ENCODE measurements around the gene TSPAN5. TPM values are rescaled to one million over a fixed set of nuclear protein-coding genes. Genes with fewer than 3 reads are reported as not detected.

The TSPAN5 gene
- total and polyA plus RNA-seq, 9 of the 15 experiments (the other 6 are each of a cell fraction or from before 2014, with no cell fraction given), result 0.58 to 6.6 (median 0.73) TPM

DNA sequence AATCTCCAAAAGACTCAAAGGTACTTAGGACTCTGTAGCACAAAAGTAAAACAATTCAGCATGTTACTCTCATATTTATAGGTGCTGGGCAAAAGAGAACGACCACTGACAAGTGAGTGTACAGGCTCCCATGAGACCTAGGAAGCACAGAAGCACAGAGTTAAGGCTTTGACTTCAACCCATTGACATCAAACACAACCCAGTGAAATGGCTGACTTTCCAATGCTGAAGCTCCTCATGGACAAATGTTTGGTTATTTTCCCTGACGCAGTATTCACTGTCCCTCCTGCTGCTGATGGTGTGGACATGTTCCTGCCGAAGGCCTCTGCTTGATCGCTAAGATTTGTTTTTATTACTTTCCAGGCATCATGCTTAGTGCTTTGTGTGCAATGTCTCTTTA lies 148.7 kb downstream of the TSPAN5 start (continued):
- TF ChIP-seq, protein P1, sequence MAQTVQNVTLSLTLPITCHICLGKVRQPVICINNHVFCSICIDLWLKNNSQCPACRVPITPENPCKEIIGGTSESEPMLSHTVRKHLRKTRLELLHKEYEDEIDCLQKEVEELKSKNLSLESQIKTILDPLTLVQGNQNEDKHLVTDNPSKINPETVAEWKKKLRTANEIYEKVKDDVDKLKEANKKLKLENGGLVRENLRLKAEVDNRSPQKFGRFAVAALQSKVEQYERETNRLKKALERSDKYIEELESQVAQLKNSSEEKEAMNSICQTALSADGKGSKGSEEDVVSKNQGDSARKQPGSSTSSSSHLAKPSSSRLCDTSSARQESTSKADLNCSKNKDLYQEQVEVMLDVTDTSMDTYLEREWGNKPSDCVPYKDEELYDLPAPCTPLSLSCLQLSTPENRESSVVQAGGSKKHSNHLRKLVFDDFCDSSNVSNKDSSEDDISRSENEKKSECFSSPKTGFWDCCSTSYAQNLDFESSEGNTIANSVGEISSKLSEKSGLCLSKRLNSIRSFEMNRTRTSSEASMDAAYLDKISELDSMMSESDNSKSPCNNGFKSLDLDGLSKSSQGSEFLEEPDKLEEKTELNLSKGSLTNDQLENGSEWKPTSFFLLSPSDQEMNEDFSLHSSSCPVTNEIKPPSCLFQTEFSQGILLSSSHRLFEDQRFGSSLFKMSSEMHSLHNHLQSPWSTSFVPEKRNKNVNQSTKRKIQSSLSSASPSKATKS (CRISPR knock-in tag; IDR thresholded peaks at IDR 0.05), result no peak
- TF ChIP-seq ZNF134 (CRISPR knock-in tag; conservative IDR thresholded peaks at IDR 0.05) (no peak), ZBTB8A (IDR thresholded peaks at IDR 0.05; ENCODE audit: partially characterized antibody) (no peak), RB1 (IDR thresholded peaks at IDR 0.05; ENCODE audit: low read depth) (no peak)
- TF ChIP-seq, protein P2, sequence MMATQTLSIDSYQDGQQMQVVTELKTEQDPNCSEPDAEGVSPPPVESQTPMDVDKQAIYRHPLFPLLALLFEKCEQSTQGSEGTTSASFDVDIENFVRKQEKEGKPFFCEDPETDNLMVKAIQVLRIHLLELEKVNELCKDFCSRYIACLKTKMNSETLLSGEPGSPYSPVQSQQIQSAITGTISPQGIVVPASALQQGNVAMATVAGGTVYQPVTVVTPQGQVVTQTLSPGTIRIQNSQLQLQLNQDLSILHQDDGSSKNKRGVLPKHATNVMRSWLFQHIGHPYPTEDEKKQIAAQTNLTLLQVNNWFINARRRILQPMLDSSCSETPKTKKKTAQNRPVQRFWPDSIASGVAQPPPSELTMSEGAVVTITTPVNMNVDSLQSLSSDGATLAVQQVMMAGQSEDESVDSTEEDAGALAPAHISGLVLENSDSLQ (IDR thresholded peaks at IDR 0.05), result no peak

DNA sequence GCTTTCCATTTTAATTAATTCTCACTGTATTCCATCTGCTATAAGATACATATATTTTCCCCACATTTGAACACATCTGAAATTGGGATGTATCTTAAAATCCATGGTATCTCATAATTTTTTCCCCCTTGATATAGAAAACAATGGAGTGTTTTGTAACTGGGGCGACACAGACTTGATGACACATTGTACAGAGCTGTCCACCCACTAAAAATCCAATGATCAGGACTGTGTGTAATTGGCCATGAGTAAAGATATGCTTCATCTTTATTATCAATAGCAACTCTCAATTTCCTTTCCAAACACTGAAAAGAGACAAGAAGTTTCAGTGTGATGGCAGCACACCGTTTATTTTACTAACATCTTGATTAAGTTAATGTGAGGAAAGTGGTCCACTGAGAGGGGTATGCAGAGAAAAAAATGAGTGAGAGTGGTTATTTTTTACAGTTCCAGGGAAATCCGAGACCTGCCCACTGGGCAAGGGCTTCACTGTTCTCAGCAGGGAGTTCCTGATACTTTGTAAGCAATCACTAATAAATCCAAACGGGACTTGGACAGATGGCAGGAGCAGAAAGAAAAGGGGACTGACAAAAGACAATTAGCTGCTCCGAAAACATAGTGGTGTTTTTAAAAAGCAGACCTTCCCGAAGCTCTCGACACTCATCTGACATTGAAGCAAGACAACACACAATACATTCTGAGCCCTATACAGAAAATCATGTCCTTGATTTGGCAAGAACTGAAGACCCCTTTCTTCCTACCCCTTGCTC lies 149.4 kb downstream of the TSPAN5 start:
- TF ChIP-seq FOXP1 (CRISPR knock-in tag; IDR thresholded peaks at IDR 0.05) (no peak), CXXC5 (CRISPR knock-in tag; IDR thresholded peaks at IDR 0.05) (no peak), THRAP3 (IDR thresholded peaks at IDR 0.05; ENCODE audit: borderline replicate concordance) (no peak), ZNF75A (CRISPR knock-in tag; IDR thresholded peaks at IDR 0.05) (no peak)
- TF ChIP-seq, protein P3, sequence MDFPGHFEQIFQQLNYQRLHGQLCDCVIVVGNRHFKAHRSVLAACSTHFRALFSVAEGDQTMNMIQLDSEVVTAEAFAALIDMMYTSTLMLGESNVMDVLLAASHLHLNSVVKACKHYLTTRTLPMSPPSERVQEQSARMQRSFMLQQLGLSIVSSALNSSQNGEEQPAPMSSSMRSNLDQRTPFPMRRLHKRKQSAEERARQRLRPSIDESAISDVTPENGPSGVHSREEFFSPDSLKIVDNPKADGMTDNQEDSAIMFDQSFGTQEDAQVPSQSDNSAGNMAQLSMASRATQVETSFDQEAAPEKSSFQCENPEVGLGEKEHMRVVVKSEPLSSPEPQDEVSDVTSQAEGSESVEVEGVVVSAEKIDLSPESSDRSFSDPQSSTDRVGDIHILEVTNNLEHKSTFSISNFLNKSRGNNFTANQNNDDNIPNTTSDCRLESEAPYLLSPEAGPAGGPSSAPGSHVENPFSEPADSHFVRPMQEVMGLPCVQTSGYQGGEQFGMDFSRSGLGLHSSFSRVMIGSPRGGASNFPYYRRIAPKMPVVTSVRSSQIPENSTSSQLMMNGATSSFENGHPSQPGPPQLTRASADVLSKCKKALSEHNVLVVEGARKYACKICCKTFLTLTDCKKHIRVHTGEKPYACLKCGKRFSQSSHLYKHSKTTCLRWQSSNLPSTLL (IDR thresholded peaks at IDR 0.05), result no peak
- Histone ChIP-seq H3K79me2 (ENCODE audit: control insufficient read depth, insufficient read depth, low read length) (no peaks in the 10 kb centered on the region), H3K9ac (ENCODE audit: insufficient read depth in 1 of 2, low read depth in 2 of 2, low read length in 2 of 2) (no peak overlapping the region), H3K27ac (ENCODE audit: extremely low read depth, low read depth, low read length) (no peak overlapping the region), H3K9me3 (replicated peaks; ENCODE audit: control insufficient read depth, insufficient read depth, low read depth, low read length) (no peaks in the 10 kb centered on the region), H4K20me1 (replicated peaks; ENCODE audit: control insufficient read depth, insufficient read depth, low read length) (no peaks in the 10 kb centered on the region), H3K4me2 (ENCODE audit: insufficient read depth, low read length) (no peak overlapping the region), H3K9me1 (ENCODE audit: control insufficient read depth, insufficient read depth, low read length) (no peaks in the 10 kb centered on the region), H3K4me1 (replicated peaks in 1 of 2; ENCODE audit: control insufficient read depth in 2 of 2, insufficient read depth in 2 of 2, low read length in 2 of 2) (no peaks in the 10 kb centered on the region; a peak in 1 of 5 replicates), H3K4me3 (no peak overlapping the region), H3K36me3 (ENCODE audit: control insufficient read depth, insufficient read depth, low read length) (no peaks in the 10 kb centered on the region), H3K27me3 (ENCODE audit: control insufficient read depth in 2 of 2, insufficient read depth in 2 of 2, low read length in 2 of 2) (0 out of 5 replicates have a peak, but pooled peaks cover 0 to 4% of the 10 kb centered on the region in 2 experiments), H2AFZ (ENCODE audit: low read depth, low read length) (no peak overlapping the region)
- no peak for DNase-seq (ENCODE audit: extremely low read depth in 1 of 4, low spot score in 3 of 4)
- no peak for FAIRE-seq
- ATAC-seq, result no peak
- no TSS peak for BruUV-seq (replicated peaks)
- ChIA-PET CTCF (ENCODE audit: low intra/inter-chr PET ratio) (no interaction called here), POLR2A (interaction anchor here (1.4 kb wide), 1 partner anchor 13 kb away, joined by 3 read pairs; no protein-coding TSS in a partner anchor)
- WGBS (ENCODE audit: insufficient coverage, low coverage, missing lambda C conversion rate), result 27% methylated on average over 7 of the region's 7 CpGs
- in situ Hi-C loops (cut with MboI), result no loop called here
- intact Hi-C loops (cut with micrococcal nuclease), result no loop called here

All from K562 (cell line).